GM19328 (cell line): ENCODE results near the gene MOCS1.

Experiments used
- ATAC-seq: cut with Tn5 transposase; IDR thresholded peaks from one replicate; pipeline ENCODE4 v1.9.1; 2021; ENCODE audit warnings: mild to moderate bottlenecking, moderate library complexity; ENCODE audit not compliant: unreplicated experiment

The MOCS1 gene

DNA sequence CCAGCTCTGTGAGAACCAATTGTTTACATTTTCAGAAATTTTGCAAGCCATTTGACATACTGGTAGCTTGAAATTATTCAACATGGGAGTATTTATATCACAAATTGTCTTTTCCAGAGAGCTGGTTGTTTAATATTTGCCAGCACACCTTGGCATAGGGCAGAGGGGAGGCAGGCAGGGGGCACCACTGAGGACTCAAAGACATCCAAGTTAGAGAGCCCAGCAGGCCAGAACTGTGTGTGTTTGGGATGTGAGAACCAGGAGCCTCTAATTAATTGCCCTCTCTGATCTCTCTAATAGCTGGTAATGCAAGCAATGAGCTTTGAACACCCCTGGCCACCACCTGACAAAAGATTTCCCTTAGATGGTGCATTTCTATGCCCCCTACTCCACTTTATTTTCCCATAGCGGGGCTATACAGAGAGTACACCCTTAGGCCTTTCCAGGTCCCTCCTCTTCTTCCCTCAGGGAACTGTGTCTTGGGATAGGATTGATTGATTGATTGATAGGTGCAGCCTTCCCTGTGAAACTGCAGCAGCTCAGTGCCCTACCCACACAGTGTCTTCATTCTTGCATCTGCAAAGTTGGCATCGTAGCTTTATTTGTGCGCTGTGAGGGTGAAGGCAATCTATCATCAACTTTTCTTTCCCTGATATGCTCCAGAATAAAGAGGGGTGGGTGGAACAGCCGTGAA is 29.2 kb downstream of the MOCS1 start:
- ATAC-seq: no peak

DNA sequence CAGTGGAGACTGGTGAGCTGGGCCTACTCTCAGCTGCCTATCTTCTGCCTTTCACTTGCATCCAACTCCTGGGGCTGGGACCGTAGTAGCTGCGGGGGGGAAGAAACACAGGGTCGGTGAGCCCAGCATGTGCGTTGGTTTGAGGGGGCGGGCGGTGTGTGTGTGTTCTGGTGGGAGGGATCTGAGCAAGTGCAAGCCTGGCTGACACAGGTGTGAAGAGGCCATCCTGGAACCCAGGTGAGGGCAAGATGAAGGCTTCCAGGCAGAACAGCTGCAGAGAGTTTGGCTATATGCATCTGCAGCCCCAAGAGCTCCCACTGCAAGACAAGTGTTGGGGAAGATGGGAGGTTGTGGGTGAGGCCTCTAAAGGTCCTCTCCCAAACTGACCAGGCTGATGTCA is 30.6 kb downstream of the MOCS1 start:
- no peak for ATAC-seq

DNA sequence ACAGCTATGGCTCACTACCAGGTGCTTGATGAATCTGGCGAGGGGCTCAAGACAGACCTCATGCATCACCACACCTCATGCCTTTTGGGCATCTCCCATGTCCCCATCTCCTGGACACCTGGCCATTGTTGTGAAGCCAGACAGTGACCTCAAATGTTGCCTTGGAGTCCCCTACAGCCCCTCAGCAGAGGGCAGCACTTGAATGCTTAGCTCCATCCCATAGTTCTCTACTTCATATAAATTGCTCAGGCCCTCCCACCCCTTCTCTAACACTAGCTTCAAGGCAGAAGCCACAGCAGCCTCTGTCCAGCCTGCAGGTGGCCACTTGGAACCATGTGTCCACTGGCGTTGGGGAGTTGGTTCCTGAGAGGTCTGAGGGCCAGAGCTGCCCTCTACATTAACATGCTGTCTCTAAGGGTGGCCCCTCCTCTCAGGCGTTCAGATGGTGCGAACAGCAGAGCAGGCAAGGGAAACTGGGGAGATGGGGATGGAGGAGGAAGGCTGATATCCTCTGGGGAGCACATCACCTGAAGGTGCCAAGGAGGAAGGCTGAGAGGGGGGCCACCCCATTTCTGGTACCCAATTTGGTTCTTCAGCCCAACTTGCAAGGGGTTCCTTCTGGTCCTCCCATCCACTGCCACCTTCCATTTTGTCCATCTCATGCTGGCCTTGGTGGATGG is 31.3 kb downstream of the MOCS1 start:
- no peak for ATAC-seq

DNA sequence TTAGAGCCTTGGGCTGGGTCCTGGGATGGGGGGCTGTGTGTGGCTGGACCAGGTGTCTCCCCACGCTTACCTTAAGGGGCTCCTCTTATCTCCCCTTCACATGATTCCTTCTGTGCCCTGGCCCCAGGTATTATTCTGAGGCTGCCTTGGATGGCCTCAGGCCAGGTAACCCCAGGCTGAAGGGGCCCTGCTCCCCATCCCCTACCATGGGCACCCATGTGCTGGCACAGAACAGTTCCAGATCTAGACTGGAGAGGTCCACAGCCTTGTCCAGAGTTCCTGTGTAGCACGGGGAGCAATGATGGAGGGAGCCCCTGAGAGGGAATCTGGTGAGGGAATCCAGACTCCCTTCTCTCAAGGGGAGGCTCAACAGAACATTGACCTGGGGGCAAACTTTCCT is 32.1 kb downstream of the MOCS1 start:
- ATAC-seq: no peak

DNA sequence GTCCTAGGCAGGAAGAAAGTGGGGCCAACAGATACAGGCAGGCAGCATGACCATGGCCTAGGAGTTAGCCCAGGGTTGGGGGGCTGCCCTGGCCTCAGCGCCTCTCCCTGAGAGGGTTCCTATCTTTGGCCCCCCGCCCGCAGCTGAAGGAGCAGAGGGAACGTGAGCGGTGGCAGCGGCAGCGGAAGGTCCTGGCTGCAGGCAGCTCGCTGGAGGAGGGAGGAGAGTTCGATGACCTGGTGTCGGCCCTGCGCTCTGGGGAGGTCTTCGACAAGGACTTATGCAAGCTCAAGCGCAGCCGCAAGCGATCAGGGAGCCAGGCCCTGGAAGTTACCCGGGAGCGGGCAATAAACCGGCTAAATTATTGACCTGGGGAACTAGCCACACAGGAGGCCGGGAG is 32.6 kb downstream of the MOCS1 start:
- no peak for ATAC-seq

DNA sequence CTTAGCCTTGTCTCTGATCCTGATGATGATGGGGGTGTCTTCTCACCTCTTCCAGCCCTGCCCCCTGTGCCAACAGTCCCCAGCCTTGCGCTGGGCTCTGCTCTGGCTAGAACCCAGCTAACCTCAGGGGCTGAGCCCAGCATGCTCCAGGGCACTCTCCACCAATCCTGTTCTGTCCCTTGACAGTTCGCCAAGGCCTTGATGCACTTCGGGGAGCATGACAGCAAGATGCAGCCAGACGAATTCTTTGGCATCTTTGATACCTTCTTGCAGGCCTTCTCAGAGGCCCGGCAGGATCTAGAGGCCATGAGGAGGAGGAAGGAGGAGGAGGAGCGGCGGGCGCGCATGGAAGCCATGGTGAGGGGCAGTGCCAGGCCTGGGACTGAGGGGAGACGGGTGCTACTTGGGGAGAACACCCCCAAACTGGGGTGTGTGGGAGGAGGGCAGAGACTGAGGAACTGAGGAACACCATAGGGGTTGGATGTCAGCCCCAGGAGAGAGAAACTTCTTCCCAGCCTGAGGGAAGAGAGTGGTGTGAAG is 33.1 kb downstream of the MOCS1 start:
- no peak for ATAC-seq

DNA sequence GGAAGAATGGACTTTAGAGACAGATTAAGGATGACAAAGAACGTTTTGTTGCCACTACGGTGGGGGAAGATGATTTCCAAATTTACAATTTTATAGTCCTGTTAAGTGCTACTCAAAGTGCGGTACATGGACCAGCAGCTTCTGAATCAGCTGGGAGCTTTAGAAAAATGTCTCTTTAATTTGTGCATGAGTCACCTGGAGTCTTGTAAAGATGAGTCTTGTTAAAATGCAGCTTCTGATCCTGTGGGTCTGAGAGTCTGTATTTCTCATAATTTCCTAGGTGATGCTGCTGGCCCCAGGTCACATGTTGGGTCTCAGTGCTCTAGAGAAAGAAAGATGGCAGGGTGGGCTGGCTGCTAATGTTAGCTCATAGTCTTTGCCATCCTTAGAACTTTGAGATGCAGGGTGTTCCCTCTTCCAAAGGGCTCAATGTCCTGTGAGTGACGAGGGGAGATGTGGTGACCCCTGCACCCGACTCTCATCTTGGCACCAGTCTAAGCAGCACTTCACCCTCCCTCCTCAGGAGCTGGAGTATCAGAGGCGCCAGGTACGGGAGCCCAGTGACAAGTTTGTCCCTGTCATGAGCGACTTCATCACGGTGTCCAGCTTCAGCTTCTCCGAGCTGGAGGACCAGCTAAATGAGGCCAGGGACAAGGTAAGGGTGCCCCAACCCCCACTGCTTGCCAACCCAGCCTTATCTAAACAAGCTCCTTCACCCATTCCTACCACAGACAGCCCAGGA is 34.5 kb downstream of the MOCS1 start:
- no peak for ATAC-seq

DNA sequence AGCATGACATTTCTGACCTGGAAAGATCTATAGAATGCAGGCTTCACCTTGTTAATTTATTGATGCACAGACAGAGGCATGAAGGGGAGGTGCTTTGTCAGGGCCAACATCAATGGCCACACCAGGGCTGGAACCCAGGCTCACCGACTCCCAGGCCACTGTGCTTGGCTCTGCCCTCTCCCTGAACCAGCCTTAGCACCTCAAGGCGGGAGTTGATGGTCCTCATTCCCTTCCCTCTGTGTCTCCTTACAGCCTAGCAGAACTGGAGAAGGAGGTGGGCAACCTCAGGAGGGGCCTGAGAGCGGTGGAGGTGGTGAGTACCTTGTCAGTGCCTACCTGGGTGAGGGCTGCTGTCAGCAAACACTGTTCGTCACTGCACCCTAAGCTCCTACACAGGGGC is 35.6 kb downstream of the MOCS1 start:
- no peak for ATAC-seq

DNA sequence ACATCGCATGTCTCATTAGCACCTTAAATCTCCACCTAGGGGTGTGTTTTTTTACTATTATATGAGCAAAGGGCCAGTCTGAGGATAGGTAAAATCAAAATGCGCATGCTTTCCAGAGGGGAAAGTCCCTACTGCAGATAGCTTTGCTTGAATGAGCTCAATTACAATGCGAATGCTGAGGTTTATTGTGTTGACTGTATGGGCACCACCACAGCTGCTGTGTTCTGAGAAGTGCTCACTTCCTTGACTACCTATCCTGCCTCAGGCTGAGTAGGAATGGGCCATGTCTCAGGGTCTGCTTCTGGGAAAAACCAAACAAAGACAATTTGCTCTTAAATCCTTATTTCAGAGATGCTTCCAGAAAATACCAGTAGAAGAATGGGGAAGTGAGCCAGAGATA is 36.6 kb downstream of the MOCS1 start:
- ATAC-seq: no peak

DNA sequence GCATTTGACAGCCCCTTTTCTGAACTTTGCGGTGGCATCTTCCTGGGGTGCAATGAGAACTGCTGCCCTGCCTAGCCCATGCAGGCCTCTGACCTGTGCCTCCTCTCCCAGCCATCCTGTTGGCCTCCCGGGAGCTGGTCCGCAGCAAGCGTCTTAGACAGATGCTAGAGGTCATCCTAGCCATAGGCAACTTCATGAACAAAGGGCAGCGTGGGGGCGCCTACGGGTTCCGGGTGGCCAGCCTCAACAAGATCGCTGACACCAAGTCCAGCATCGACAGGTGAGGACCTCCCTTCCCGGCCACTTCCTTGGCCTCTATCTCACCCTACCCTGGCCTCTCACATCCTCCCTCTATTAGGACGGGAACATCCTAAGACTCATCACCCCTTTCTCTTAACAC is 37.6 kb downstream of the MOCS1 start:
- ATAC-seq: no peak

DNA sequence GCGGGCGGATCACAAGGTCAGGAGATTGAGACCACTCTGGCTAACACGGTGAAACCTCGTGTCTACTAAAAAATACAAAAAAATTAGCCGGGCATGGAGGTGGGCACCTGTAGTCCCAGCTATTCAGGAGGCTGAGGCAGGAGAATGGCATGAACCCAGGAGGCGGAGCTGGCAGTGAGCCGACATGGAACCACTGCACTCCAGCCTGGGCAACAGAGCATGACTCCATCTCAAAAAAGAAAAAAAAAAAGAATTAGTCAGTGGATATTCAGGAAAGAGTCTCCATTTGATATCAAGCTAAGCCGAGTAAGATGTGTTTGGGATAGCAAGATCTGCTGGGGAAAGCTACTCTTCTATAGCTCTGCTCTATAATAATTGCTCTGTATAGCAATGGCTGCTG is 41.0 kb downstream of the MOCS1 start:
- no peak for ATAC-seq

DNA sequence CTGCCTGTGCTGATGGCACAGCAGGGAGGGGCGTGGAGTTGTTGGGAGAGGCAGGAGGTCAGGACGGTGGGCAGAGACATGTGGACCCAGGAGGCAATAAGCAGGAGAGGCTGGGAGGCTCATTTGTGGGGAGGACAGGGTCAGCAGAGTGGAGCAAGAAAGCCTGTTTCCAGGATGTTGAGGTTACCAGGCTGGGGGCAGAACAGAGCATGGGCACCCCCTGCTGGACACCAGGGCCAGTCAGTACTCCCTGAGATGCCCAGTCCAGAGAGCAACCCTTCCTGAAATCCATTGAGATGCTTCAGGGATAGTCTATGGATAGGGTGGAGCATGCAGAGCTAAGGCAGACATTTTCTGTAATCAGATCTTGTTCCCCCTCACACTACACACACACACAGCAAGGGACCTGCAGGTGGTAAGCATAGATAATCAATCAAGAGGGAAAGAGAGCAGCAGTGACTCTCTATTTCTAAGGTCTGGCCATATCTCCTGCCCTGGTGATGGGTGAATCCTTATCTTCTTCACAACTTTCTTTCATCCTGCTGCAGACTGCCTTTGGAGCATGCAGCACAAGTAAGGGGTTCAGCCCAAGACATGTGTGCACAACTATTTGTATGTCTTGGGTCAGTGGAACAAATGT is 41.7 kb downstream of the MOCS1 start:
- ATAC-seq: no peak

DNA sequence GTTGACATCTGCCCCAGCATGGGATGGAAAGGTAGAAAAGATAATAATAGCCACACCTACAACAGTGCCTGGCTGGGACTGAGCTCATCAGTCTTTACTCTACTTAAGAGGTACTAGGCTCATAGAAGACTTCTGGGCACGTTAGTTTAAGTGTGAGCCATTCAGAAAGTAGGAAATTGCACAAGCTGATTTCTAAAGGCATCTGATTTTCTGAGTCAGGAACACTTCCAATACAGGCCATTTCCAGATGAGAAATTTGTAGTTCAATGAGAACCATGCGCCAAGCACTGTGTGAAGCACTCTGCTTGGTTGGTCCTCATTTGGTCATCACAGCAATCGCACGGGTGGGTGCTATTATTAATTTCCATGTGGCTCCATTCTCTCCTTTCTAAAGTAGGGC is 42.3 kb downstream of the MOCS1 start:
- no peak for ATAC-seq

DNA sequence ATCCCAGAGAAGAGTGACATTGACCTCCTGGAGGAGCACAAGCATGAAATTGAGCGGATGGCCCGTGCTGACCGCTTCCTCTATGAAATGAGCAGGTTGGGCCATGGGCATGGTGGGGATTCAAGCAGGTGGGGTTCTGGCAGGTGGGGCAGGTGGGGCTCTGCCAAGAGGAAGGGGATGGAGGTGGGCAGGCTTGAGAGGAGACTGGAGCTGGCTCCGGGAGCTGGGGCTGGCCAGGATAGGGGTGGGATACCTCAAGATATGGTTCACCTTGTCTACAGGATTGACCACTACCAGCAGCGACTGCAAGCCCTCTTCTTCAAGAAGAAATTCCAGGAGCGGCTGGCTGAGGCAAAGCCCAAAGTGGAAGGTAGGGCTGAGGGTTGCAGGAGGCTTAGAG is 42.9 kb downstream of the MOCS1 start:
- no peak for ATAC-seq

DNA sequence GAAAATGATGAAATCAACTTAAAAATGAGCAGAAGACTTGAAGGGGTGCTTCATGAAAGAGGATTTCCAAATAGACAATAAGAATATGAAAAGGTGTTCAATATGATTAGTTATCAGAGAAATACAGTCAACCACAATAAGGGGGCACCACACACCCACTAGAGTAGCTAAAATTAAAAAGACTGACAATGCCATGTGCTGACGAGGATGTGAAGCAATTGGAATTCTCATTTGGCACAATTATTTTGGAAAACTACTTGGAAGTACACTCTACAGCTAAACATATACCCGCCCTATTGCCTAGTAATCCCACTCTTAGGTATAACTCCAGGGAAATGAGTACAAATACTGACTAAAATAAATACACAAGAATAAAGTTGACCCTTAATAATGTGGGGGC is 45.0 kb downstream of the MOCS1 start:
- no peak for ATAC-seq

DNA sequence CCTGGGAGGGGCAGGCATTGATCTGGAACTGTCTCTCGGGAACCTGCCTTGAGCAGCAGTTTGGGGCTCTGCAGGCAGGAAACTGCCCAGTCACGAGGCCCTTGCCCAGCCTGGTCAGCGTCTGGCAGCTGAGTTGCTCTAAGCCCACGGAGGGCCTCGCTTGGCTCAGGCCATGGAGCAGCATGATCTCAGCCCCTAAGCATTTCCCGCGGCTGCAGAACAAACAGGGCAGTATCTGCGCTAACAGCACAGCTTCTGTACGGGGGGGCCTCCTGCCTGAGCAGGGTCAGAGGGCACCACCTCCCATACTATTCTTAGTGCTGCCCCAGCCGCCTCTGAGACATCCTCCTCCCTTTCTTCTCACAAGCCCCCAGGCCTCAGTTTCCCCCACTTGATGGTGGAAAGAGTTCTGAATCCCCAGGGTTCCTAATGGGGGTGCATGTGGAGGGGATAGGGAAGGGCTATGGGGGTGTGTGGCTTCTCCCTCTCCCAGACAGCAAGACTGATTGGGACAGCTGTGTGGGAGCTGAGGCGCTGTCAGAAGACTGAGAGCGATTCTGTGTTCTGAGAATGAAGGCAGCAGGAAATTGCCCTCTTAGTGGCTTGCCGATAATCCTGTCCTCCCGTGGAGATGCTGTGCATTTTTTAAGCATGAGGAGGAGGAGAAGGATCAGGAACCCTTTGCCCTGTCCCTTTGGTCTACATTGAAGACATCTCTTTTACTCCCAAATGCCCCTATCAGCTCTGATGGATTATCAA is 46.4 kb downstream of the MOCS1 start:
- ATAC-seq: no peak

DNA sequence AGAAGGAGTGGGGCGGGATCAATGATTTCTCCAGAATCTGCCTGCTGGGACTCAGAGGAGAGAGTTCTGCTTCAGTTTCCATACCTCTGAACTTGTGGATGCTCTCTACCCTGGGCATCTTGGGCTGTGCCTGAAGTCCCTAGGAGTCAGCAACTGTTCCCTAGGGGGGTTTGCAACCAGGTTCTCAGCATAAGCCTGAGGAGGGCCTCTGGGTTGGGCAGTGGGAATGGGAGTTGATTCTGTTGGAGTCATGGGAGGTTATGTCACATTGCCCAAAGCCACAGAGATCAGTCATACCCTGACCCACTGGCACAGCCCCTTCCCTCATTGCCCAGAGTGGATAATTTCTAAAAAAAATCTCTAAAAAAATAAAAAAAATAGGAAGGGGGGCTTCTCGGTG is 47.4 kb downstream of the MOCS1 start:
- ATAC-seq: no peak

DNA sequence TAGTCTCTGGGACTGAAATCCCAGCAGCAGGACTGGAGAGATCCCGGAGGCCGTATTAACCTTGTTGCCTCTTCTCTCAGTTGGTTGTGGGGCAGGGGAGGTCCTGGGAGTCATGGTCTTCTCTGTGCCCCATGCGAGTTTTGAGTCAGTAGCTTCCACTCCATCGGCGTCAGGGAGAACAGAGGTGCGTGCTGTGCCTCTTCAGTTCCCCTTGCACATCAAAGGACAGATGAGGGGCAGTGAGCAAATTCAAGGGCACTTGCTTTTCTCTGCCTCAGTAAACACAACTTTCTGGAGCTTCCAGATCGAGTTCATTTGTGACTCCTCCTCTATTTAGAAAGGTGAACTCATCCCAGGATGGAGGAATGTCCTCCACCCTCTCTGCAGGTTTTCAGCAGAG is 48.6 kb downstream of the MOCS1 start:
- no peak for ATAC-seq

DNA sequence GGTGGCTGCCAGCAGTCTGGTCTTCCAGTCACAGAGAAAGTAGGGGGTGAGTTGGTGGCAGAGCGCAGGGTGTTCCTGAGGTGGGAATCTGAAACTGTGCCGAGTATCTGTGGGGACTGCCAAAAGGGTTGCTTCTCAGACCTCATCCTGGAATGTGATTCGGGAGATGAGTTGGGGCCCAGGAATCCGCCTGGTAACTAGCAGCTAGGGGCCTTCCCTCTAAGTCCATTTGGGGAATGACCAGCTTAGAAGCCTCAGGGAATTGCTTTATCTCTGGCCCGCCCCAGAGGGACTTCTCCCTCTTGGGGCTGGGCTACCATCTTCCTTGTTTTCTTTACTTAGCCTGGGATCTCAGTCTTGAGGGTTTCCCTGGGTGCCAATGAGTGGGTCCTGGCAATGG is 49.6 kb downstream of the MOCS1 start:
- ATAC-seq: no peak

DNA sequence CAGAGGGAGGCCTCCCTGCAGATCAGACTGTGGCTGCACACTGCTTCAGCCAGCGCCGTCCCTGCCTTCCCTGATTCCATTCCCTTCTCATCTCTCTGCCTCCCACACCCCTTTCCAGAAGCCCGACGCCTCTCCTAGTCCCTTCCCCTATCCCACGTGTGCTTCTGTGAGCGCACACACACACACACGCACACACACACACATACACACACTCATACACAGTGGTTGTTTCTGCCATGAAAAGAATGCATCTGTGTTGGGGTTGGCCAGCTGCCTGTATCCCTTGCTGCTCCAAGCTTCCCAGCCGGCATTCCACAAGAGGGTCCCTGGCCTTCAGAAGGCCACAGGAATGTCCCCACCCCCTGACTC is 51.7 kb downstream of the MOCS1 start:
- no peak for ATAC-seq
